ENCODE measurements around the gene NUCB2. TPM values are rescaled to one million over a fixed set of nuclear protein-coding genes. Genes with fewer than 3 reads are reported as not detected.

Gene NUCB2
- total and polyA plus RNA-seq, 10 of the 15 experiments (the other 5 are each of a cell fraction or from before 2014, with no cell fraction given), result 16.0 to 74.1 (median 52.1) TPM

GRCh38 chr11:17230867-17231851, 45.4 kb upstream of the NUCB2 start (continued):
- no peak for TF ChIP-seq YY1 (IDR thresholded peaks at IDR 0.05; ENCODE audit: low read depth, low read length)
- 0 out of 2 replicates have a peak, but pooled peaks have one; percentile 8 for TF ChIP-seq RAD21 (IDR thresholded peaks at IDR 0.05; ENCODE audit: insufficient read depth, low read depth, low read length)
- no peak for TF ChIP-seq SMAD5 (IDR thresholded peaks at IDR 0.05; ENCODE audit: low read depth)
- no peak for TF ChIP-seq STAT1 (conservative IDR thresholded peaks at IDR 0.05)
- no peak for TF ChIP-seq CBX3 (IDR thresholded peaks at IDR 0.05; ENCODE audit: borderline replicate concordance, low read depth)
- peak; percentile 41; the same call in 1 of the 2 replicates for TF ChIP-seq CBFB (IDR thresholded peaks at IDR 0.05; ENCODE audit: low read depth)
- no peak for TF ChIP-seq NR2C2 (IDR thresholded peaks at IDR 0.05; ENCODE audit: borderline replicate concordance, control insufficient read depth, insufficient read length, low read depth)
- TF ChIP-seq E2F8 (IDR thresholded peaks at IDR 0.05; ENCODE audit: low read depth, partially characterized antibody), result no peak
- no peak for TF ChIP-seq ZNF274 (IDR thresholded peaks at IDR 0.05; ENCODE audit: insufficient read depth, insufficient read length)
- TF ChIP-seq RUNX3 (IDR thresholded peaks at IDR 0.05; ENCODE audit: low read length), result peak; percentile 98
- TF ChIP-seq ZBTB40 (IDR thresholded peaks at IDR 0.05; ENCODE audit: borderline replicate concordance), result no peak
- no peak for TF ChIP-seq SUPT20H (IDR thresholded peaks at IDR 0.05; ENCODE audit: borderline replicate concordance, control insufficient read depth, low read depth, low read length)
- no peak for TF ChIP-seq NKRF (conservative IDR thresholded peaks at IDR 0.05)
- TF ChIP-seq CREB1 (IDR thresholded peaks at IDR 0.05; ENCODE audit: low read depth), result peak; percentile 51; the same call in 1 of the 2 replicates
- TF ChIP-seq SUZ12 (IDR thresholded peaks at IDR 0.05; ENCODE audit: unreplicated experiment), result no peak
- peak; percentile 78 for TF ChIP-seq IKZF1 (conservative IDR thresholded peaks at IDR 0.05)
- TF ChIP-seq ZNF384 (IDR thresholded peaks at IDR 0.05; ENCODE audit: borderline replicate concordance, low read depth, low read length), result no peak
- peak; percentile 49 to 81; a peak in 3 of 4 replicates for TF ChIP-seq EP300 (IDR thresholded peaks at IDR 0.05; ENCODE audit: borderline replicate concordance in 1 of 2, control insufficient read depth in 1 of 2, low read depth in 2 of 2, low read length in 2 of 2)
- TF ChIP-seq MYC (IDR thresholded peaks at IDR 0.05; ENCODE audit: insufficient read depth, insufficient read length, insufficient replicate concordance, low read length, severe bottlenecking), result no peak
- peak; percentile 58; the same call in 1 of the 2 replicates for TF ChIP-seq SMARCA5 (IDR thresholded peaks at IDR 0.05)

Measured in GM12878 (cell line).